ENCODE measurements around the gene RBMY1B.
"Not testable (repeated sequence)": the region's sequence is repeated elsewhere in the genome, so short reads cannot be mapped to it uniquely, and the experiment has no call there.

The RBMY1B gene

GRCh38 chrY:21511038-21511437, at the start of gene RBMY1B:
Gene RBMY1B (plus strand): TSS chrY:21511338. CDS start chrY:21513351, 2,013 bp downstream.
- DNase-seq, result not testable (repeated sequence)

- not testable (repeated sequence) for DNase-seq
Measured at GRCh38 chrY:21462915-21463314, 48.2 kb upstream of the RBMY1B start.

GRCh38 chrY:21482967-21483366, 28.2 kb upstream of the RBMY1B start:
- DNase-seq, result no peak

- DNase-seq, result not testable (repeated sequence)
Measured at GRCh38 chrY:21534579-21534978, 23.4 kb downstream of the RBMY1B start, which contains the start of gene RBMY1A1. Gene RBMY1A1 (plus strand): TSS chrY:21534879. CDS start chrY:21536892, 2,013 bp downstream.

- DNase-seq, result not testable (repeated sequence)
Measured at GRCh38 chrY:21559316-21559984, 48.3 kb downstream of the RBMY1B start.

All from NCI-H446 (cell line).